ENCODE measurements around the gene GP1BA. TPM values are rescaled to one million over a fixed set of nuclear protein-coding genes. Genes with fewer than 3 reads are reported as not detected.

GP1BA gene
- total and polyA plus RNA-seq, 10 of the 15 experiments (the other 5 are each of a cell fraction or from before 2014, with no cell fraction given), result 0.04 to 0.67 (median 0.28) TPM; not detected in 1

GRCh38 chr17:4944163-4944553 lies 12.1 kb downstream of the GP1BA start (continued):
- no peak for TF ChIP-seq ZNF687 (IDR thresholded peaks at IDR 0.05)
- peak; percentile 54 to 71 for TF ChIP-seq IKZF2 (IDR thresholded peaks at IDR 0.05)
- 0 out of 2 replicates have a peak, but pooled peaks have one; percentile 62 for TF ChIP-seq ZBTB4 (CRISPR knock-in tag; IDR thresholded peaks at IDR 0.05)
- no peak for TF ChIP-seq SKIL (IDR thresholded peaks at IDR 0.05; ENCODE audit: low read depth, poor library complexity, severe bottlenecking)
- TF ChIP-seq USF1 (IDR thresholded peaks at IDR 0.05; ENCODE audit: borderline replicate concordance, extremely low read length, insufficient read depth, low read depth, low read length), result no peak
- TF ChIP-seq ATF7 (IDR thresholded peaks at IDR 0.05; ENCODE audit: low read depth), result no peak
- no peak for TF ChIP-seq ATF2 (IDR thresholded peaks at IDR 0.05; ENCODE audit: low read length)
- TF ChIP-seq ZNF217 (IDR thresholded peaks at IDR 0.05), result no peak
- TF ChIP-seq HCFC1 (IDR thresholded peaks at IDR 0.05; ENCODE audit: low read length), result no peak
- no peak for TF ChIP-seq EZH2 (IDR thresholded peaks at IDR 0.05; ENCODE audit: borderline replicate concordance, control insufficient read depth, low read depth, low read length)
- no peak for TF ChIP-seq ZNF384 (IDR thresholded peaks at IDR 0.05; ENCODE audit: borderline replicate concordance, low read depth, low read length)
- 0 out of 2 replicates have a peak, but pooled peaks have one; percentile 29 for TF ChIP-seq PRDM15 (CRISPR knock-in tag; IDR thresholded peaks at IDR 0.05)
- no peak for TF ChIP-seq NR2C2 (IDR thresholded peaks at IDR 0.05; ENCODE audit: borderline replicate concordance, control insufficient read depth, insufficient read length, low read depth)
